ENCODE data around the gene PECR.
"Not testable (repeated sequence)": the region's sequence is repeated elsewhere in the genome, so short reads cannot be mapped to it uniquely, and the experiment has no call there.

Gene PECR

GRCh38 chr2:215998636-215999035 is 83.0 kb downstream of the PECR start:
- DNase-seq, result no peak

DNA sequence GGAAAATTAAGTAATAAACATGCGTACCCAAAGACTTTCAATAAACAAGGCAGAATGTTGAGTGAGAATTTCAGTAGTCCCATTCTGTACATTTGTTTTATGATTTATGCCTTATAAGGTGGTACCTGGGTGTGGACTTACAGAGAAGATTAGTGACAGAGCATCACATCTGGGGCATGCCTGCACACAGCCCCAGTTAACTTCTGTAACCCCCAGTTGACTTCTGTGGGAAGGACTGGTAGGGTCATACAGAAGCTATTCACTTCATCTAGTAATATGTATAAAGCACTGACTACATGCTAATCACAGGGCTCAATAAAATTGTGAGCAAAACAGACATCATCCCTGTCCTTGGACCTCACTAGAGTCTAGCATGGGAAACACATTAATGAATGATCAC is 84.4 kb downstream of the PECR start:
- no peak for DNase-seq

- DNase-seq, result no peak
Observed at GRCh38 chr2:215994911-215995310, 86.7 kb downstream of the PECR start.

- not testable (repeated sequence) for DNase-seq
Observed at GRCh38 chr2:215988556-215989207, 92.9 kb downstream of the PECR start.

Measured in NCI-H524 treated with DMSO at 0.1 percent for 48 hours (cell line).